HG03432 (cell line): ENCODE measurements around the gene NOS1AP.
"Not testable (repeated sequence)": the region's sequence is repeated elsewhere in the genome, so short reads cannot be mapped to it uniquely, and the experiment has no call there.

Experiments used
- ATAC-seq: cut with Tn5 transposase; IDR thresholded peaks from one replicate; pipeline ENCODE4 v1.9.1; 2021; ENCODE audit warnings: mild to moderate bottlenecking, moderate library complexity; ENCODE audit not compliant: unreplicated experiment

NOS1AP gene

DNA sequence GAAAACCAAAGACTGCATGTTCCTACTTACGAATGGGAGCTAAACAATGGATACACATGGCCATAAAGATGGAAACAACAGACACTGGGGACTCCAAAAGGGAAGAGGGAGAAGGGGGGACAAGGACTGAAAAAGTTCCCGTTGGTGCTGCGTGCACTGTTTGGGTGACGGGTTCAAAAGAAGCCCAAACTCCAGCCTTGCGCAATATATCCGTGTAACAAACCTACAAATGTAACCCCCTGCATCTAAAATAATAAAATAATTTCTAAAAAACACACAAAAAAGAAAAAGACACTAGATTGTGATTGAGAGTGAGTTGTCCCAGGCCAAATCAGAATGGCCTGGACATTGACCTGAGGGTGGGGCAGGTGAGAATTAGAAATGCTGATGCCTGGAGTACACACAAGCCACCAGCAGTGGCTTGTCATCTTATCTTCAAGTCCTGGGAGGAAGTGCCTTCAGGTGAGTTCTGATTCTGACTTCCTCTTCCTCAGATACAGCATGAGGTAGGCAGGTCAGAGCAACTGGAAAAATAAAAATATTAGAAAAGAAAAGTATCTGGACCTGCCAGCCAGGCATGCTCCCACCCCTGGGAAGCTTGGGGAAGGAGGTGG, 252.4 kb downstream of the NOS1AP start:
- ATAC-seq = no peak

- ATAC-seq = no peak
These were observed 253.5 kb downstream of the NOS1AP start for GRCh38 chr1:162323023-162323422.

DNA sequence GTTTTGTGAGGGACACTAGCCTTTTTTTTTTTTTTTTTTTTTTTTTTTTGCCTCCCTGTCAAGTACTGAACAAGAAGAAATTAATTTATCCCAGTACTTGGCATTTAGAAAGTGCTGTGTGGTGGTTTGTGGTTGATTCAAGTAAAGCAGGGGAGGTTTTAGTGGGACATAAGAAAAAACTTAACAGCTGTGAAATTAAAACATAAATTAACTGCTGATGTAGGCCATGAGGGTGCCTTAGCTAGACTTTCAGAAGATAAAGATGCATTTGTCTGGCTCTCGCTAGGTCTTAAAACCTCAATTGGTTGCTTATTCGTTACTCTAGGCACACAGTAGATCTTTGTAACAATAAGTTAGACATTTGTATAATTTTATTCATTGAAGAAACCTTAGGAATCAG, 254.9 kb downstream of the NOS1AP start:
- ATAC-seq = no peak

DNA sequence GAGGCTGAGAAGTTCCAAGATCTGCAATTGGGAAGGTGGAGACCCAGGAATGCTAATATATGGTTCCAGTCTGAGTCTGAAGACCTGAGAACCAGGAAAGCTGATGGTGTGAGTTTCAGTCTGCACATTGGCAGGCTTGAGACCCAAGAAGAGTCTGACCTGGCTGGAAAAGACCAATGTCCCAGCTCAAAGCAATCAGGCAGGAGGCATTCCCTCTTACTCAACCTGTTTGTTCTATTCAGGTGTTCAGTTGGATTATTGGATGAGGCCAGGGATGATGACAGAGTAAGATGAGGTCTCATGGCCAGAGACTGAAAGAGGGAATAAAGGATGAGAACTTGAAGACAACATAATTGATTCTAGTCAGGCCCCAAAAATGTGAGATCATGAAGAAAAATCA, 257.1 kb downstream of the NOS1AP start:
- no peak for ATAC-seq

GRCh38 chr1:162327144-162327787, 257.8 kb downstream of the NOS1AP start:
- no peak for ATAC-seq

- no peak for ATAC-seq
These were observed 258.3 kb downstream of the NOS1AP start for GRCh38 chr1:162327788-162328165.

- ATAC-seq = no peak
These were observed 259.0 kb downstream of the NOS1AP start for GRCh38 chr1:162328512-162328911.

GRCh38 chr1:162329826-162330225, 260.3 kb downstream of the NOS1AP start:
- ATAC-seq = no peak

GRCh38 chr1:162333991-162334390, 264.5 kb downstream of the NOS1AP start:
- no peak for ATAC-seq

DNA sequence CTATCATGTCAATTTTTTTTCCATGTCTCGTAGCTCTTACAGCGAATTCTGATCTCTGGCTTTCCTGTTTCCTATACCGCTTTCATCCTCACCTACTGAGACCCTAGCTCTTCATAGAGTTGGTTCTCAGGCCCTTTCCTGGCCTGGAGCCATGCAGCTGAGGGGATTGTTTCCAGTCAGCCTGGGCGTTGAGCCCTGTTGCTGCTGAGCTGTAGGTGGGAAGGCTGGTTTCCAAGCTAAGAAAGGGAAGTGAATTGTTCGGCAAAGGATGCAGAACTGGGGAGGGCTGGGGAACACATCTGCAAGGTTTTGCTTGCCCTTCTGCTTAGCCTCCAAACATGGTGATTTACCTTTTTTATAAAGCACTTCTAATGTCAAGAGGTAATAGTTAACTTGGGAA, 265.6 kb downstream of the NOS1AP start:
- ATAC-seq = no peak

DNA sequence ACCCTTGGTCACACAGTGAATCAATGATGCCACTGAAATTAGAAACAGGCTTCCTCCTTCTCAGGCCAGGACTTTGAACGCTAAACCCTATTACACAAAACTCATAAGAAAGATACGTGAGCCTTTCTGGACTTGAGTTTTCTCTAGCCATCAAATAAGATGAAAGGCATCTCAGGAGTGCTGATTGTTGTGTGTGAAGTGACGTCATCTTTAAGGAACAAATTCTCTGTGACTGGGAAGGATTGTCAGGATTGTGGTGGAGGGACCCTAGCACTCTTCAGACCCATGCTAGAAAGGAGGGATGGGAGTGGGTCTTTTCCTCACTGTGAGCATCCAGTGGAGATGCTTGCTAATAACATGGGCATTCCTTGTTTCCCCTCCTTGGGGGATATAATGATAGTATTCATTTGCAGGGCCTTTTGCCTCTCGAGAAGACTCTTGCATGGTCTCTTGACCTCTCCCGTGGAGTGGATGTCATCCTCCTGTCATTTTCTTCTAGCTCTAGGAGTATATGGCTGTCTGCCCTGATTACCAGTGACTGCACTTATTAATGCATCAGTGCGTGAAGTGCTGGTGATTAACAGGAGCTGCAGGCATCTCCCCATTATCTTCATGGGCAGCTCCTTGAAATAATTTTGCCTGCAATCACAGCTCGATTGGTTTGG, 267.3 kb downstream of the NOS1AP start:
- ATAC-seq = no peak

DNA sequence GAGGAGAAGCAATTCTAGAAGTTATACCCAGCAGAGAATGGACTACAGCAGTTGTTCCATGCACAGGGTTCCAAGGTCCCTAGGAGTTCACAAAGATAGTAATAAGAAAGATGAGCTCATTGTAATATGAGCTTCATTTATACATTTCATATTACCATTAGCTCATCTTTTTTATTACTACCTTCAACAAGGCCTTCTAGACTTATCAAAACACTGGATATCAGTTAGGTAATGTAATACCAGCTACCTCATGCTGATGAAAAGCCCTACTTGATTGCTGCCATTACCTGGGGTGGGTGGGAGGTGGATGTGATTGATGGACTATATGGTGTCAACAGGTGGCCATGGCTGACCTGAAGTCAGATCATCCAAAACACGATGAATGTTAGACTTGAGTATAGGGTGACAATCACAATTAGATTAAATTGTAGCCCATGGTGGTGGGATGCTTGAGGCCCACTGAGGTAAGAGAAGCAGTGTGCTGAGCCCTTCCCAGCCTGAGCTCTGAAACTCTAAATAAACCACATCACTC, 273.0 kb downstream of the NOS1AP start:
- no peak for ATAC-seq

- no peak for ATAC-seq
These were observed 274.0 kb downstream of the NOS1AP start for GRCh38 chr1:162343470-162343869.

DNA sequence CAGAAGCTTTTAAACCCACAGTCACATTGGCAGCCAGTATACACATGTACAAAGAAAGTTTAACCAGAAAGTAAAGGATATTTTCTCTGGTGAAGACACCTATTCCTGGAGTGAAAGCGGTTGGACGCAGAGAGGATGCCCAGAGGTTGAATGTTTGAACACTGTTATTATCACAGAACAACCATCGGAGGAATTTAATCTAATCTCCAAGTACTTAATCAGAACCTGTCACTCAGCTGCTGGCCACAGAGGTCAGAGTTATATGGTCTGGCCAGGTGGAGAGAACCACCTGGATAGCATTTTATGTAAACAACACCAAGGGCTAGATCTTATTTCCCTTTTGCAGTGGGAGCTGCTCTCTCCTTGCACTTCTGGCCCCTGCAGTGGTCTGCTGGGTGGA, 277.8 kb downstream of the NOS1AP start:
- no peak for ATAC-seq

DNA sequence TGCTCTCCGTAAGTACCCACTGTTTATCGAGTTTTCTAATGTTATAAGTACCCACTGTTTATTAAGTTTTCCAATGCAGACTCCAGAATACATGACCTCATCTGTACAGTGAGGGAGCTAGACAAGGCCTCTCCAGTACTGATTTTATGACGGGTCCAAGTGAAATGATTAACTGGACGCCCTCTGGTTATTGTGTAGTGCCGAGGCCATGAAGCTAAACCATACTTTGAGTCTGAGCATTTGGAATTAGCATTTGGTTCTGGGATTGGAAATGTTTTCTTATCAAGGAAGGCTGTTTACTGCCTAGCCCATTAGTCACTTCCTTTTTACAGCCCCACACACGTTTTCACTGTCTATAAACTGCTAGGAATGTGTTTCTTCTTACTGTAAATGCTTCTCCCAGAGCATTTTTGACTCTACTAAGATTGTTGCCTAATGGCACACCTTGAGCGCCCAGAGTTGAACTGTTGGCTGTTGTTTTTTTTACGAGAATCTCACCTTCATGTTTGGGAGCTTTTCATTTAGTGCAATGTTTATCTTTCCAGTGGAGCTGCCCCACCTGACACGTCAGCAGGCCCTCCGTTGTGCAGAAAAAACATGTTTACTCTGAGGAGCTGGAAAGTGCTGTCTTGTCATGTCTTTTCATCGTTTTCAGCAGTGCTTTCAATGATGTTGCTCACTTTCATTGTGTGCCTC, 280.3 kb downstream of the NOS1AP start:
- no peak for ATAC-seq

- no peak for ATAC-seq
These were observed 281.9 kb downstream of the NOS1AP start for GRCh38 chr1:162351246-162351842.

GRCh38 chr1:162351874-162352273, 282.4 kb downstream of the NOS1AP start:
- not testable (repeated sequence) for ATAC-seq

- no peak for ATAC-seq
These were observed 283.6 kb downstream of the NOS1AP start for GRCh38 chr1:162353078-162353477.

GRCh38 chr1:162353702-162354101, 284.2 kb downstream of the NOS1AP start:
- no peak for ATAC-seq

DNA sequence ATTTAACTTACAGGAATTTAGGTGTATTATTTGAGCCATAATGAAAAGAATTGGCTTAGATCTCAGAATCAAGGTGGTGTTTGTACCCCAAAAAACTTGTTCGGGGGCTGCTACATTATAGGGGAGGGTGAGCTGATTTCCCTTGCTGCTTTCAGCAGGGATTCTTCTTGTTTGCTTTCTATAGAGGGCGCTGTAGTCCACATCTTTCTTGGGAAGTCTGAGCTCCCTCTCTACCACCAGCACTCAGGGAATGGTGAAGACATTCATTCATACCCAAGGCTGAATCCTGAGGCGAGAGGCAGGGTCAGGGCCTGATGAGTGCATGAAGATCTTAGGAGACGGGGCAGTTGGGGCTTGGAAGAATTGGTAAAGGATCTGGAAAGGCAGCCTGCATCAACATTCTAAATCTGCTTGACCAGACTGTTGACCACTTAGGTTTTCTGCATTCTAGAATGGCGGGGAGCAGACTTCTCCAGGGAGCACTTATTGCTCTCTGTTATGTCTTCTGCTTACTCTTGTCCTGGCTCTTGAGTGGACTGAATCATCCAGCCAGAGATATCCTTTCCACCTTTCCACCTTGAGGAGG, 288.3 kb downstream of the NOS1AP start:
- ATAC-seq = no peak

DNA sequence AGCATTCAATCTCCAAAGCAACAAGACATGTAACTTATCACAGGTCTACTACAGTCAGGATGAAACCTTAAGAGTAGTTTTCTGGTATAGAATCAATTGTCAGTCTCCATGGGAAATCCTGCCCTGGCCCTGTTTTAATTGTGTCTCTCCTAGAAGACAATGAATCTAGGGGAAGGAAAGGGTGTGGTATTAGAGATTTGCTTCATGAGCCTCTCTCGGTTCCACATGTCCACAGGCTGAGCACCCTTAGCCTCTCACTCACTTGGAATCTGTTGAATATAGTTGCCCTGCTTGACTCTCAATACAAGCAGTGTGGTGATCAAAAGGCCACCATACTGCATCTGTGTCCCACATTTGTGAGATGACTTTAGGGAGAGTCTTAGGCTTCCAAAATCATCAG, 289.4 kb downstream of the NOS1AP start:
- ATAC-seq = no peak
